Panc1 (cell line): ENCODE measurements around the gene MRPL22. TPM values are rescaled to one million over a fixed set of nuclear protein-coding genes. Genes with fewer than 3 reads are reported as not detected.

Experiments
- ATAC-seq: fragments of 200-7000 bp; cut with Tn5 transposase; 2 replicates; pipeline ENCODE4 v1.9.1; 2020; ENCODE audit warnings: mild to moderate bottlenecking, moderate library complexity
- BruUV-seq: library from RNA; stranded (reverse); fragments of 400-500 nt; replicated peaks from 2 replicates; lab custom pipeline; 2021; lab: Mats Ljungman, UMichigan
- CTCF ChIA-PET: fragments of 300-600 bp; sonication (Branson Sonifier 250); formaldehyde crosslinking; loops from one replicate; lab custom pipeline; 2022; ENCODE audit warnings: antibody characterized with exemption; lab: Charles Lee
- POLR2A ChIA-PET: fragments of 300-600 bp; sonication (Branson Sonifier 250); formaldehyde crosslinking; loops from one replicate; lab custom pipeline; 2022; ENCODE audit warnings: antibody characterized with exemption; lab: Charles Lee
- DNase-seq: peaks from one replicate; pipeline ENCODE4 v3.0.0-alpha.2; 2010; ENCODE audit warnings: low read depth, low spot score
- H3K27ac ChIP-seq: 2 replicates; pipeline ENCODE4 v1.5.1; 2011; ENCODE audit warnings: mild to moderate bottlenecking, low read length, inconsistent platforms
- H3K27me3 ChIP-seq: fragments of 200-500 bp; sonication (Bioruptor generic); 2 replicates; pipeline ENCODE4 v1.6.0; 2014; ENCODE audit warnings: low read length, inconsistent platforms; ENCODE audit not compliant: control insufficient read depth, insufficient read depth
- H3K36me3 ChIP-seq: fragments of 200-500 bp; sonication (Bioruptor generic); 2 replicates; pipeline ENCODE4 v1.5.1; 2014; ENCODE audit warnings: inconsistent platforms, mild to moderate bottlenecking, low read length, moderate library complexity; ENCODE audit not compliant: control insufficient read depth, insufficient read depth
- H3K4me1 ChIP-seq: 2 replicates; pipeline ENCODE4 v1.5.1; 2011; ENCODE audit warnings: inconsistent platforms, mild to moderate bottlenecking, low read length, moderate library complexity; ENCODE audit not compliant: control insufficient read depth, insufficient read depth
- H3K4me3 ChIP-seq, 2 experiments: 2 replicates each; pipeline ENCODE4 v1.5.1; 2011 to 2012; ENCODE audit warnings: low read depth in 2 of 2, low read length in 2 of 2, mild to moderate bottlenecking in 2 of 2, inconsistent platforms in 1 of 2, moderate library complexity in 1 of 2
- H3K9me3 ChIP-seq: fragments of 200-500 bp; sonication (Bioruptor generic); 2 replicates; pipeline ENCODE4 v1.5.1; 2014; ENCODE audit warnings: low read depth, mild to moderate bottlenecking, inconsistent platforms, low read length, moderate library complexity; ENCODE audit not compliant: control insufficient read depth, insufficient read depth
- CTCF ChIP-seq: fragments of 450-650 bp; IDR thresholded peaks from 2 replicates; pipeline ENCODE4 v1.5.1; 2017; ENCODE audit warnings: mild to moderate bottlenecking
- POLR2AphosphoS5 ChIP-seq: IDR thresholded peaks from 2 replicates; pipeline ENCODE4 v1.6.1; 2012; ENCODE audit warnings: mild to moderate bottlenecking, low read depth, low read length, moderate library complexity
- REST ChIP-seq, 2 experiments: IDR thresholded peaks; 2 replicates each; pipeline ENCODE4 v1.6.1; 2011 to 2012; ENCODE audit warnings: low read depth in 2 of 2, control low read depth in 1 of 2, low read length in 1 of 2, mild to moderate bottlenecking in 1 of 2, moderate library complexity in 1 of 2; ENCODE audit not compliant: insufficient read depth in 1 of 2
- SIN3A ChIP-seq: IDR thresholded peaks from 2 replicates; pipeline ENCODE4 v1.6.1; 2012; ENCODE audit warnings: low read depth, mild to moderate bottlenecking, low read length, moderate library complexity, borderline replicate concordance; ENCODE audit not compliant: insufficient read depth
- TCF7L2 ChIP-seq: IDR thresholded peaks from 2 replicates; pipeline ENCODE4 v1.6.1; 2011; ENCODE audit warnings: mild to moderate bottlenecking, low read depth, low read length, inconsistent platforms
- in situ Hi-C: cut with HindIII; loops from 2 replicates; pipeline ENCODE4 v1.10.0; 2016; ENCODE audit warnings: low sequenced_read_pairs, low pct_unique_long_range_greater_than_20kb
- intact Hi-C: fragments of 100-400 bp; cut with micrococcal nuclease; formaldehyde crosslinking; loops from one replicate; pipeline ENCODE4 v1.10.0; 2022; ENCODE audit not compliant: unreplicated experiment
- total RNA-seq: library from RNA; stranded (reverse); gene quantifications from one replicate; pipeline ENCODE4 v1.2.1, GENCODE V29; 2021; ENCODE audit not compliant: unreplicated experiment

The MRPL22 gene
- total RNA-seq, 1 experiment from 2014 or later, result 61.5 TPM

GRCh38 chr5:154948313-154948712 lies 7.4 kb downstream of the MRPL22 start:
- no peak overlapping the region for H3K27ac ChIP-seq
- in situ Hi-C loops, result no loop called here
- H3K4me3 ChIP-seq, result no peak overlapping the region
- ATAC-seq (no peak), DNase-seq (no peak)
- no peak for TF ChIP-seq REST (IDR thresholded peaks at IDR 0.05; ENCODE audit: insufficient read depth in 1 of 2, low read depth in 2 of 2, low read length in 1 of 2)
- TF ChIP-seq SIN3A, result no peak
- TF ChIP-seq CTCF, result no peak
- TF ChIP-seq POLR2AphosphoS5, result no peak
- no peak for TF ChIP-seq TCF7L2
- BruUV-seq, result no TSS peak
- ChIA-PET CTCF (no interaction called here), POLR2A (no interaction called here)
- H3K27me3 ChIP-seq, result no peaks in the 10 kb centered on the region
- H3K36me3 ChIP-seq, result no peaks in the 10 kb centered on the region; the same call in 1 of the 2 replicates
- intact Hi-C loops, result no loop called here
- H3K4me1 ChIP-seq, result no peaks in the 10 kb centered on the region
- H3K9me3 ChIP-seq, result no peaks in the 10 kb centered on the region

DNA sequence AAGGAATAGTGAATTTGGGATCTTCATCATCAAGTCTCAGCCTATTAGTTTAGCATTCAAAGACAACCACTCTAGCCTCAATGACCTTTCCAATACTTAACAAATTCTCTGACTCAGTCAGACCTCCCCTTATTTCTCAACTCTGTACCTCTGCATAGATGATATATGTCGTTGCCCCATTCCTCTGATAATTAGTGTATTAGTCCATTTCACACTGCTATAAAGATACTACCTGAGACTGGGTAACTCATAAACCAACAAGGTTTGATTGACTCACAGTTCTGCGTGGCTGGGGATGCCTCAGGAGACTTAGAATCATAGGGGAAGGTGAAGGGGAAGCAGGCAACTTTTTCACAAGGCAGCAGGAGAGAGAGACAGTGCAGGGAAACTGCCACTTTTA lies 8.9 kb downstream of the MRPL22 start:
- ChIA-PET CTCF (no interaction called here), POLR2A (no interaction called here)
- no peaks in the 10 kb centered on the region for H3K4me1 ChIP-seq
- DNase-seq, result no peak
- no peaks in the 10 kb centered on the region for H3K9me3 ChIP-seq
- intact Hi-C loops, result no loop called here
- TF ChIP-seq REST (IDR thresholded peaks at IDR 0.05; ENCODE audit: insufficient read depth in 1 of 2, low read depth in 2 of 2, low read length in 1 of 2) (no peak), CTCF (no peak)
- no peaks in the 10 kb centered on the region for H3K27me3 ChIP-seq
- no peak overlapping the region for H3K27ac ChIP-seq
- no TSS peak for BruUV-seq
- in situ Hi-C loops, result no loop called here
- H3K36me3 ChIP-seq, result no peaks in the 10 kb centered on the region; the same call in 1 of the 2 replicates
- no peak for ATAC-seq
- H3K4me3 ChIP-seq, result no peak overlapping the region
